Glomerular visceral epithelial cell (primary cell): ENCODE data around the gene TBX21.

Experiments
- DNase-seq: peaks from one replicate; pipeline ENCODE4 v3.0.0-alpha.2; 2016; ENCODE audit errors: extremely low spot score

The TBX21 gene

GRCh38 chr17:47733047-47733673, at the start of gene TBX21:
Gene TBX21 (plus strand): TSS chr17:47733236. CDS start chr17:47733455, 219 bp downstream.
- no peak for DNase-seq

- no peak for DNase-seq
Observed at GRCh38 chr17:47684025-47684424, 49.0 kb upstream of the TBX21 start.

- DNase-seq: no peak
Observed at GRCh38 chr17:47684535-47685193, 48.4 kb upstream of the TBX21 start.

- DNase-seq: no peak
Observed at GRCh38 chr17:47685556-47686275, 47.3 kb upstream of the TBX21 start.

- DNase-seq: peak; percentile 57
Observed at GRCh38 chr17:47686276-47686635, 46.8 kb upstream of the TBX21 start.

- peak; percentile 33 for DNase-seq
Observed at GRCh38 chr17:47686664-47687327, 46.2 kb upstream of the TBX21 start.

- no peak for DNase-seq
Observed at GRCh38 chr17:47687328-47687690, 45.7 kb upstream of the TBX21 start.

GRCh38 chr17:47687748-47688147, 45.3 kb upstream of the TBX21 start:
- peak; percentile 37 for DNase-seq

GRCh38 chr17:47690121-47690520, 42.9 kb upstream of the TBX21 start:
- no peak for DNase-seq

GRCh38 chr17:47692137-47692894, 40.7 kb upstream of the TBX21 start:
- no peak for DNase-seq

- no peak for DNase-seq
Observed at GRCh38 chr17:47692895-47693730, 39.9 kb upstream of the TBX21 start.

- DNase-seq: peak; percentile 42
Observed at GRCh38 chr17:47693731-47694580, 39.1 kb upstream of the TBX21 start, which contains the start of gene TBKBP1. Gene TBKBP1 (plus strand): TSS chr17:47694161. CDS start chr17:47696113, 1,952 bp downstream.

GRCh38 chr17:47694581-47695428, 38.2 kb upstream of the TBX21 start:
- DNase-seq: peak; percentile 33

GRCh38 chr17:47695429-47696376, 37.3 kb upstream of the TBX21 start:
- no peak for DNase-seq

- no peak for DNase-seq
Observed at GRCh38 chr17:47696717-47697642, 36.1 kb upstream of the TBX21 start.

GRCh38 chr17:47697906-47698711, 34.9 kb upstream of the TBX21 start:
- DNase-seq: no peak
